Activated naive CD4-positive, alpha-beta T cell treated with anti-CD3 and anti-CD28 coated beads for 36 hours (primary cell): Measurements from ENCODE around the gene C12orf75. TPM values are rescaled to one million over a fixed set of nuclear protein-coding genes. Genes with fewer than 3 reads are reported as not detected.

Source experiments
- CTCF ChIA-PET: fragments of 350-600 bp; sonication (Branson Sonifier 250); formaldehyde crosslinking; loops from one replicate; lab custom pipeline; 2021; ENCODE audit warnings: antibody characterized with exemption; lab: Charles Lee
- DNase-seq: peaks from one replicate; pipeline ENCODE4 v3.0.0-alpha.2; 2020
- H3K27ac Mint-ChIP-seq: one replicate; pipeline ENCODE4 v1.8.0; 2021; ENCODE audit warnings: mild to moderate bottlenecking, mixed read lengths
- H3K27me3 Mint-ChIP-seq: one replicate; pipeline ENCODE4 v1.8.0; 2021; ENCODE audit warnings: low read depth, mixed read lengths
- H3K36me3 Mint-ChIP-seq: one replicate; pipeline ENCODE4 v1.8.0; 2021; ENCODE audit warnings: low read depth, mixed read lengths
- H3K4me1 Mint-ChIP-seq: one replicate; pipeline ENCODE4 v1.8.0; 2021; ENCODE audit warnings: low read depth, mixed read lengths
- H3K4me3 Mint-ChIP-seq: one replicate; pipeline ENCODE4 v1.8.0; 2021; ENCODE audit warnings: mild to moderate bottlenecking, moderate library complexity, mixed read lengths
- H3K9me3 Mint-ChIP-seq: one replicate; pipeline ENCODE4 v1.8.0; 2021; ENCODE audit warnings: mixed read lengths
- intact Hi-C: fragments of 100-400 bp; cut with micrococcal nuclease; formaldehyde crosslinking; loops from one replicate; pipeline ENCODE4 v1.15.1; 2023
- total RNA-seq, 2 experiments: library from RNA; stranded (reverse); gene quantifications; one replicate each; pipeline ENCODE4 v1.2.3, GENCODE V29; 2021

Gene C12orf75
- total RNA-seq, 2 experiments from 2014 or later: 41.1 to 48.5 TPM

- intact Hi-C loops: no loop called here
- Mint-ChIP-seq H3K4me3 (no peak overlapping the region), H3K36me3 (no peaks in the 10 kb centered on the region), H3K27me3 (no peaks in the 10 kb centered on the region), H3K9me3 (peaks cover 11% of the 10 kb centered on the region), H3K4me1 (peaks cover 15% of the 10 kb centered on the region), H3K27ac (no peak overlapping the region)
- CTCF ChIA-PET: no interaction called here
- DNase-seq: no peak
These were observed 15.4 kb upstream of the C12orf75 start for GRCh38 chr12:105315130-105315529.

- peaks cover 15% of the 10 kb centered on the region for H3K4me1 Mint-ChIP-seq
- H3K27ac Mint-ChIP-seq: no peak overlapping the region
- no peaks in the 10 kb centered on the region for H3K27me3 Mint-ChIP-seq
- no peak for DNase-seq
- no peak overlapping the region for H3K4me3 Mint-ChIP-seq
- CTCF ChIA-PET: no interaction called here
- no peaks in the 10 kb centered on the region for H3K36me3 Mint-ChIP-seq
- intact Hi-C loops: no loop called here
- peaks cover 11% of the 10 kb centered on the region for H3K9me3 Mint-ChIP-seq
These were observed 14.8 kb upstream of the C12orf75 start for GRCh38 chr12:105315726-105316125.

- H3K27me3 Mint-ChIP-seq: no peaks in the 10 kb centered on the region
- CTCF ChIA-PET: no interaction called here
These were observed 13.3 kb upstream of the C12orf75 start for GRCh38 chr12:105316931-105317852.

GRCh38 chr12:105317942-105318621 is 12.4 kb upstream of the C12orf75 start:
- Mint-ChIP-seq H3K27ac (no peak overlapping the region), H3K9me3 (peaks cover 8% of the 10 kb centered on the region), H3K27me3 (no peaks in the 10 kb centered on the region), H3K36me3 (no peaks in the 10 kb centered on the region), H3K4me1 (peaks cover 15% of the 10 kb centered on the region), H3K4me3 (no peak overlapping the region)
- DNase-seq: no peak
- CTCF ChIA-PET: no interaction called here
- intact Hi-C loops: no loop called here

More at GRCh38 chr12:105316931-105317852, 13.3 kb upstream of the C12orf75 start:
- H3K9me3 Mint-ChIP-seq: peaks cover 11% of the 10 kb centered on the region
- DNase-seq: no peak
- peaks cover 15% of the 10 kb centered on the region for H3K4me1 Mint-ChIP-seq
- H3K4me3 Mint-ChIP-seq: no peak overlapping the region
- intact Hi-C loops: no loop called here
- H3K27ac Mint-ChIP-seq: no peak overlapping the region
- H3K36me3 Mint-ChIP-seq: no peaks in the 10 kb centered on the region

- Mint-ChIP-seq H3K4me1 (peaks cover 15% of the 10 kb centered on the region), H3K27ac (no peak overlapping the region), H3K9me3 (peaks cover 3% of the 10 kb centered on the region), H3K36me3 (no peaks in the 10 kb centered on the region), H3K4me3 (no peak overlapping the region), H3K27me3 (no peaks in the 10 kb centered on the region)
- intact Hi-C loops: no loop called here
- CTCF ChIA-PET: no interaction called here
- no peak for DNase-seq
These were observed 11.6 kb upstream of the C12orf75 start for GRCh38 chr12:105318651-105319483.

- Mint-ChIP-seq H3K4me1 (peaks cover 13% of the 10 kb centered on the region), H3K27me3 (no peaks in the 10 kb centered on the region), H3K36me3 (no peaks in the 10 kb centered on the region), H3K4me3 (no peak overlapping the region), H3K27ac (no peak overlapping the region), H3K9me3 (no peaks in the 10 kb centered on the region)
- DNase-seq: no peak
- intact Hi-C loops: no loop called here
- CTCF ChIA-PET: interaction anchor here (0.5 kb wide), 1 partner anchor 41 kb away, joined by 5 read pairs; no protein-coding TSS in a partner anchor
These were observed 10.7 kb upstream of the C12orf75 start for GRCh38 chr12:105319691-105320209.

- no peak overlapping the region for H3K27ac Mint-ChIP-seq
- no peaks in the 10 kb centered on the region for H3K27me3 Mint-ChIP-seq
- no peak for DNase-seq
- CTCF ChIA-PET: interaction anchor here (0.7 kb wide), 1 partner anchor 64 kb away, joined by 3 read pairs; no protein-coding TSS in a partner anchor
- H3K9me3 Mint-ChIP-seq: no peaks in the 10 kb centered on the region
- peaks cover 4% of the 10 kb centered on the region for H3K4me1 Mint-ChIP-seq
- intact Hi-C loops: loop anchor here (1.0 kb wide), 1 partner anchor 62 kb away; no protein-coding TSS in a partner anchor
- no peaks in the 10 kb centered on the region for H3K36me3 Mint-ChIP-seq
- no peak overlapping the region for H3K4me3 Mint-ChIP-seq
These were observed 9.4 kb upstream of the C12orf75 start for GRCh38 chr12:105321125-105321524.

- no peak overlapping the region for H3K27ac Mint-ChIP-seq
These were observed 8.4 kb upstream of the C12orf75 start for GRCh38 chr12:105322070-105322469.

GRCh38 chr12:105324704-105325103 is 5.8 kb upstream of the C12orf75 start:
- Mint-ChIP-seq H3K4me3 (no peak overlapping the region), H3K27ac (peak overlapping the region; percentile 25), H3K27me3 (no peaks in the 10 kb centered on the region), H3K36me3 (no peaks in the 10 kb centered on the region), H3K4me1 (peaks cover 13% of the 10 kb centered on the region), H3K9me3 (no peaks in the 10 kb centered on the region)
- no peak for DNase-seq
- CTCF ChIA-PET: no interaction called here
- intact Hi-C loops: no loop called here

More at GRCh38 chr12:105322070-105322469, 8.4 kb upstream of the C12orf75 start:
- Mint-ChIP-seq H3K4me1 (peaks cover 10% of the 10 kb centered on the region), H3K36me3 (no peaks in the 10 kb centered on the region), H3K9me3 (no peaks in the 10 kb centered on the region), H3K27me3 (no peaks in the 10 kb centered on the region), H3K4me3 (no peak overlapping the region)
- intact Hi-C loops: no loop called here
- CTCF ChIA-PET: no interaction called here
- no peak for DNase-seq

- DNase-seq: no peak
- Mint-ChIP-seq H3K27ac (peak overlapping the region; percentile 25), H3K4me1 (peaks cover 17% of the 10 kb centered on the region), H3K36me3 (no peaks in the 10 kb centered on the region), H3K9me3 (no peaks in the 10 kb centered on the region), H3K27me3 (no peaks in the 10 kb centered on the region), H3K4me3 (no peak overlapping the region)
- CTCF ChIA-PET: no interaction called here
- intact Hi-C loops: no loop called here
These were observed 5.4 kb upstream of the C12orf75 start for GRCh38 chr12:105325117-105325516.

GRCh38 chr12:105329926-105330282 is 587 bp upstream of the C12orf75 start:
- CTCF ChIA-PET: no interaction called here
- Mint-ChIP-seq H3K36me3 (no peaks in the 10 kb centered on the region), H3K4me3 (peak overlapping the region; percentile 68), H3K9me3 (no peaks in the 10 kb centered on the region), H3K27me3 (no peaks in the 10 kb centered on the region), H3K27ac (peak overlapping the region; percentile 14), H3K4me1 (peaks cover 35% of the 10 kb centered on the region)
- intact Hi-C loops: loop anchor here (1.0 to 10.0 kb wide), 7 partner anchors 94 to 1485 kb away; partner anchors contain the start of genes APPL2, CKAP4, NOPCHAP1 and NT5DC3
- peak; percentile 18 for DNase-seq
